Measurements from ENCODE around the gene ZNF653. TPM values are rescaled to one million over a fixed set of nuclear protein-coding genes. Genes with fewer than 3 reads are reported as not detected.
A peak's percentile ranks its signal among the peaks of the same experiment; 100 is the strongest.
"Not testable (repeated sequence)": the region's sequence is repeated elsewhere in the genome, so short reads cannot be mapped to it uniquely, and the experiment has no call there.

Gene ZNF653
- total RNA-seq, 1 donor from 2014 or later = 14.1 TPM

- Mint-ChIP-seq H3K27ac (peak overlapping the region; percentile 95), H3K4me3 (peak overlapping the region; percentile 100), H3K4me1 (peaks cover 43% of the 10 kb centered on the region), H3K36me3 (ENCODE audit: low read depth) (peaks cover 42% of the 10 kb centered on the region), H3K27me3 (no peaks in the 10 kb centered on the region), H3K9me3 (no peaks in the 10 kb centered on the region)
- intact Hi-C loops (cut with micrococcal nuclease) = loop anchor here (1.0 to 5.0 kb wide), 10 partner anchors 14 to 565 kb away; partner anchors contain the start of genes CARM1, CCDC159, ECSIT and TMEM205
- CTCF ChIA-PET = interaction anchor here (0.6 to 1.9 kb wide), 6 partner anchors 10 to 136 kb away, joined by 3 to 9 read pairs (median 6); no protein-coding TSS in a partner anchor
- TF ChIP-seq CTCF (IDR thresholded peaks at IDR 0.05) = no peak
- no peak for ATAC-seq (ENCODE audit: low read depth)
- DNase-seq = no peak
- POLR2A ChIA-PET = interaction anchor here (0.6 to 1.4 kb wide), 8 partner anchors 13 to 1617 kb away, joined by 3 to 46 read pairs (median 6); partner anchors contain the start of genes FBXL12 and SWSAP1
Measured at GRCh38 chr19:11435833-11436313, 69.8 kb downstream of the ZNF653 start.

- ATAC-seq (ENCODE audit: low read depth) (peak; percentile 88), DNase-seq (peak; percentile 95)
- H3K4me1 Mint-ChIP-seq = peaks cover 41% of the 10 kb centered on the region
- H3K27ac Mint-ChIP-seq = peak within 1 kb of the TSS; percentile 95
- H3K9me3 Mint-ChIP-seq = no peaks in the 10 kb centered on the region
- TF ChIP-seq CTCF (IDR thresholded peaks at IDR 0.05) = peak; percentile 85
- peaks cover 37% of the 10 kb centered on the region for H3K36me3 Mint-ChIP-seq (ENCODE audit: low read depth)
- H3K4me3 Mint-ChIP-seq = peak within 1 kb of the TSS; percentile 100
- H3K27me3 Mint-ChIP-seq = no peaks in the 10 kb centered on the region
- intact Hi-C loops (cut with micrococcal nuclease) = loop anchor here (1.0 to 5.0 kb wide), 10 partner anchors 13 to 564 kb away; partner anchors contain the start of genes CARM1, CCDC159, ECSIT and TMEM205
- CTCF ChIA-PET = interaction anchor here (0.6 to 1.9 kb wide), 8 partner anchors 9 to 137 kb away, joined by 3 to 9 read pairs (median 4); partner anchors contain the start of genes CCDC159 and TMEM205
- POLR2A ChIA-PET = interaction anchor here (0.6 to 1.4 kb wide), 10 partner anchors 13 to 1616 kb away, joined by 3 to 46 read pairs (median 4); partner anchors contain the start of genes CCDC159, FBXL12, SWSAP1 and TMEM205
Measured at GRCh38 chr19:11435057-11435832, 70.4 kb downstream of the ZNF653 start, which contains the start of the genes ODAD3 and PRKCSH. Gene ODAD3, minus strand, starts transcription at chr19:11435121. Its CDS starts 105 bp downstream, at chr19:11435016. Gene PRKCSH, plus strand, starts transcription at chr19:11435635. Its CDS starts 483 bp downstream, at chr19:11436118.

- no peak for DNase-seq
- H3K4me1 Mint-ChIP-seq = peaks cover 41% of the 10 kb centered on the region
- peak; percentile 1 for ATAC-seq (ENCODE audit: low read depth)
- intact Hi-C loops (cut with micrococcal nuclease) = loop anchor here (1.0 to 5.0 kb wide), 10 partner anchors 12 to 564 kb away; partner anchors contain the start of genes CARM1, CCDC159, ECSIT and TMEM205
- POLR2A ChIA-PET = interaction anchor here (0.6 to 1.4 kb wide), 8 partner anchors 12 to 110 kb away, joined by 3 to 46 read pairs (median 6); partner anchors contain the start of genes CCDC159, SWSAP1 and TMEM205
- H3K36me3 Mint-ChIP-seq (ENCODE audit: low read depth) = peaks cover 32% of the 10 kb centered on the region
- H3K4me3 Mint-ChIP-seq = peak overlapping the region; percentile 100
- CTCF ChIA-PET = interaction anchor here (0.6 to 1.9 kb wide), 7 partner anchors 8 to 88 kb away, joined by 3 to 9 read pairs (median 4); partner anchors contain the start of genes CCDC159 and TMEM205
- TF ChIP-seq CTCF (IDR thresholded peaks at IDR 0.05) = no peak
- H3K9me3 Mint-ChIP-seq = no peaks in the 10 kb centered on the region
- H3K27ac Mint-ChIP-seq = peak overlapping the region; percentile 95
- H3K27me3 Mint-ChIP-seq = no peaks in the 10 kb centered on the region
Measured at GRCh38 chr19:11434703-11435056, 71.0 kb downstream of the ZNF653 start.

- H3K27ac Mint-ChIP-seq = not testable (repeated sequence)
Measured at GRCh38 chr19:11433526-11433925, 72.1 kb downstream of the ZNF653 start.

More at GRCh38 chr19:11433526-11433925, 72.1 kb downstream of the ZNF653 start:
- H3K27me3 Mint-ChIP-seq; CTCF ChIA-PET; DNase-seq; H3K9me3 Mint-ChIP-seq; intact Hi-C loops (cut with micrococcal nuclease); ATAC-seq (ENCODE audit: low read depth); H3K4me3 Mint-ChIP-seq: not testable (repeated sequence)
- Mint-ChIP-seq H3K36me3 (ENCODE audit: low read depth) (peaks cover 27% of the 10 kb centered on the region), H3K4me1 (peaks cover 40% of the 10 kb centered on the region)
- POLR2A ChIA-PET = interaction anchor here (0.9 kb wide), 1 partner anchor 715 kb away, joined by 7 read pairs; no protein-coding TSS in a partner anchor

Other genes with a start within 250 kb of the ZNF653 start
- 7.7 and 9.6 TPM in 2 replicates for gene DOCK6, start 243.3 kb downstream of the ZNF653 start, total RNA-seq
- not detected in 2 replicates for gene TSPAN16, start 209.7 kb downstream of the ZNF653 start, total RNA-seq
- gene RAB3D, start 166.2 kb downstream of the ZNF653 start, total RNA-seq = 4.5 and 6.2 TPM in 2 replicates
- 61.8 and 68.1 TPM in 2 replicates for gene TMEM205, start 159.6 kb downstream of the ZNF653 start, total RNA-seq
- 27.6 and 32.1 TPM in 2 replicates for gene CCDC159, start 159.3 kb downstream of the ZNF653 start, total RNA-seq
- 1.5 and 2.2 TPM in 2 replicates for gene PLPPR2, start 150.4 kb downstream of the ZNF653 start, total RNA-seq
- 4.3 and 5.1 TPM in 2 replicates for gene SWSAP1, start 131.2 kb downstream of the ZNF653 start, total RNA-seq
- 1.8 and 2.5 TPM in 2 replicates for gene EPOR, start 121.5 kb downstream of the ZNF653 start, total RNA-seq
- gene RGL3, start 86.5 kb downstream of the ZNF653 start, total RNA-seq = 0.32 and 0.33 TPM in 2 replicates
- gene ODAD3, start 70.7 kb downstream of the ZNF653 start, total RNA-seq = 0.29 TPM in 1 of 2 replicates, not detected in the other
- 287 and 289 TPM in 2 replicates for gene PRKCSH, start 70.2 kb downstream of the ZNF653 start, total RNA-seq
- not detected in 2 replicates for gene ELAVL3, start 24.8 kb downstream of the ZNF653 start, total RNA-seq
- gene ECSIT, start 23.3 kb upstream of the ZNF653 start, total RNA-seq = 49.3 and 54.2 TPM in 2 replicates
- not detected in 2 replicates for gene CNN1, start 33.0 kb upstream of the ZNF653 start, total RNA-seq
- gene ELOF1, start 53.4 kb upstream of the ZNF653 start, total RNA-seq = 61.7 and 66.1 TPM in 2 replicates
- 47.6 and 50.9 TPM in 2 replicates for gene ACP5, start 71.8 kb upstream of the ZNF653 start, total RNA-seq
- 17.0 and 17.6 TPM in 2 replicates for gene ZNF627, start 91.6 kb upstream of the ZNF653 start, total RNA-seq
- gene ZNF823, start 233.1 kb upstream of the ZNF653 start, total RNA-seq = 2.6 and 3.0 TPM in 2 replicates